Gastroesophageal sphincter (tissue), 4 donors: ENCODE results near the gene KIF21A. TPM values are rescaled to one million over a fixed set of nuclear protein-coding genes. Genes with fewer than 3 reads are reported as not detected.

Experiments
- ATAC-seq: fragments of 150-250 bp; one replicate; pipeline ENCODE4 v1.9.1; 2016; ENCODE audit warnings: mild to moderate bottlenecking, moderate library complexity
- H3K27ac ChIP-seq, 4 donors: fragments of 200-600 bp; sonication (generic) in 3 of 4; 1 replicate in 3 of 4; 2 replicates in 1 of 4; pipeline ENCODE4 v1.5.1; 2016 to 2019
- H3K27me3 ChIP-seq: fragments of 200-600 bp; sonication (generic); one replicate; pipeline ENCODE4 v1.5.1; 2019
- H3K36me3 ChIP-seq, 2 donors: fragments of 200-600 bp; sonication (generic); one replicate each; pipeline ENCODE4 v1.5.1; 2019; ENCODE audit warnings: control low read depth in 1 of 2
- H3K4me1 ChIP-seq, 3 donors: fragments of 200-600 bp; sonication (generic); 1 replicate in 2 of 3; 2 replicates in 1 of 3; pipeline ENCODE4 v1.5.1; 2016 to 2019; ENCODE audit warnings: control low read depth in 2 of 3
- H3K4me3 ChIP-seq, 2 donors: fragments of 200-600 bp; sonication (generic); one replicate each; pipeline ENCODE4 v1.5.1; 2019; ENCODE audit warnings: mild to moderate bottlenecking in 1 of 2, moderate library complexity in 1 of 2
- H3K9me3 ChIP-seq, 3 donors: fragments of 200-600 bp; sonication (generic); one replicate each; pipeline ENCODE4 v1.5.1; 2017 to 2019; ENCODE audit warnings: control low read depth in 2 of 3
- CTCF ChIP-seq, 4 experiments: fragments of 200-600 bp in 2 of 4; fragments of 450-650 bp in 2 of 4; sonication (generic) in 1 of 4; IDR thresholded peaks; one replicate each; pipeline ENCODE4 v1.5.1; 2017 to 2019; ENCODE audit warnings: antibody characterized with exemption in 4 of 4, mild to moderate bottlenecking in 2 of 4, moderate library complexity in 2 of 4
- EP300 ChIP-seq: sonication (generic); formaldehyde crosslinking; IDR thresholded peaks from one replicate; pipeline ENCODE4 v1.6.1; 2017; ENCODE audit warnings: antibody characterized with exemption, mild to moderate bottlenecking
- POLR2A ChIP-seq, 2 donors: fragments of 450-650 bp; IDR thresholded peaks; one replicate each; pipeline ENCODE4 v1.6.1; 2017; ENCODE audit warnings: antibody characterized with exemption in 2 of 2, mild to moderate bottlenecking in 2 of 2, moderate library complexity in 1 of 2
- POLR2AphosphoS5 ChIP-seq: sonication (generic); formaldehyde crosslinking; IDR thresholded peaks from one replicate; pipeline ENCODE4 v1.6.1; 2017; ENCODE audit warnings: antibody characterized with exemption
- WGBS, 2 donors: methylation state at CpG; one replicate each; pipeline ENCODE4 v1.1.5; 2018; ENCODE audit warnings: low coverage in 1 of 2; 5-methylcytosine and 5-hydroxymethylcytosine counted together
- total RNA-seq, 4 donors: library from RNA; depleted of rRNA; stranded (reverse); fragments of >200 nt; gene quantifications; one replicate each; pipeline ENCODE4 v1.1.0, GENCODE V29; 2016

The KIF21A gene
- total RNA-seq, 4 donors from 2014 or later, result 6.7 to 27.2 (median 10.9) TPM

- peaks cover 0 to 29% of the 10 kb centered on the region in 2 donors for H3K36me3 ChIP-seq
- H3K9me3 ChIP-seq, result no peaks in the 10 kb centered on the region
- H3K27me3 ChIP-seq, result no peaks in the 10 kb centered on the region
- 93 to 98% methylated on average over 2 to 3 of the region's 3 CpGs for WGBS, 2 donors
- no peak overlapping the region for H3K4me3 ChIP-seq
- TF ChIP-seq EP300 (no peak), POLR2A (IDR thresholded peaks at IDR 0.05) (no peak), POLR2AphosphoS5 (no peak), CTCF (IDR thresholded peaks at IDR 0.05) (no peak)
- no peak overlapping the region for H3K27ac ChIP-seq
- no peak for ATAC-seq
- H3K4me1 ChIP-seq, result no peaks in the 10 kb centered on the region
Observed at GRCh38 chr12:39357041-39357440, 85.9 kb downstream of the KIF21A start.

DNA sequence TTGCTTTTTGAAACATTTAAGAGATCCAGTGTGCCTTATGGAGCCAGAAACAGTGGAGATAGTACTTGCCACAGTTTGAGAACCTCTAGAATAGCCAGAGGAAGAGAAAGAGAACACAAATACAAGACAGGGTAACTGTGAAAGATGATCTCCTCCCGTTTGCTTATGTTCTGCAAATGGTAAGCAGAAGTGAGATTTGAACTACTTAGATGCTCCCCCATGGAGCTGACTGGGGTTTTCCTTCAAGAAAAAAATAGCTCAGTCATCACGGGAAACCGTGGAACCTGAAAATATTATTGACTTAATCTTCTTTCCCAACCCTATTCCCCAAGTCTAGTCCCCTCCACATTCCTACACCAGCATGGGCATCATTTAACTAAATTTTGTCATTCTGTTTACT is 87.1 kb downstream of the KIF21A start:
- no peak overlapping the region for H3K27ac ChIP-seq
- H3K27me3 ChIP-seq, result no peaks in the 10 kb centered on the region
- TF ChIP-seq EP300 (no peak), POLR2AphosphoS5 (no peak), POLR2A (IDR thresholded peaks at IDR 0.05) (no peak), CTCF (IDR thresholded peaks at IDR 0.05) (no peak)
- no peak overlapping the region for H3K4me3 ChIP-seq
- H3K4me1 ChIP-seq, result no peaks in the 10 kb centered on the region
- peaks cover 0 to 23% of the 10 kb centered on the region in 2 donors for H3K36me3 ChIP-seq
- H3K9me3 ChIP-seq, result no peaks in the 10 kb centered on the region
- 79 to 83% methylated on average over 3 of the region's 3 CpGs for WGBS, 2 donors
- no peak for ATAC-seq

GRCh38 chr12:39354955-39355354 is 88.0 kb downstream of the KIF21A start:
- no peak for ATAC-seq
- H3K36me3 ChIP-seq, result peaks cover 0 to 23% of the 10 kb centered on the region in 2 donors

GRCh38 chr12:39352471-39353017 is 90.4 kb downstream of the KIF21A start:
- no peaks in the 10 kb centered on the region for H3K4me1 ChIP-seq
- no peak for ATAC-seq
- no peak overlapping the region for H3K27ac ChIP-seq
- peaks cover 0 to 20% of the 10 kb centered on the region in 2 donors for H3K36me3 ChIP-seq
- no peaks in the 10 kb centered on the region for H3K27me3 ChIP-seq
- TF ChIP-seq POLR2AphosphoS5 (no peak), EP300 (no peak), CTCF (IDR thresholded peaks at IDR 0.05) (no peak), POLR2A (IDR thresholded peaks at IDR 0.05) (no peak)
- WGBS, 2 donors, result 72 to 94% methylated on average over 2 to 3 of the region's 3 CpGs
- H3K4me3 ChIP-seq, result no peak overlapping the region
- H3K9me3 ChIP-seq, result no peaks in the 10 kb centered on the region

More at GRCh38 chr12:39354955-39355354, 88.0 kb downstream of the KIF21A start:
- Histone ChIP-seq H3K4me3 (no peak overlapping the region), H3K27me3 (no peaks in the 10 kb centered on the region), H3K9me3 (no peaks in the 10 kb centered on the region), H3K4me1 (no peaks in the 10 kb centered on the region), H3K27ac (no peak overlapping the region)
- TF ChIP-seq EP300 (no peak), CTCF (IDR thresholded peaks at IDR 0.05) (no peak), POLR2AphosphoS5 (no peak), POLR2A (IDR thresholded peaks at IDR 0.05) (no peak)

DNA sequence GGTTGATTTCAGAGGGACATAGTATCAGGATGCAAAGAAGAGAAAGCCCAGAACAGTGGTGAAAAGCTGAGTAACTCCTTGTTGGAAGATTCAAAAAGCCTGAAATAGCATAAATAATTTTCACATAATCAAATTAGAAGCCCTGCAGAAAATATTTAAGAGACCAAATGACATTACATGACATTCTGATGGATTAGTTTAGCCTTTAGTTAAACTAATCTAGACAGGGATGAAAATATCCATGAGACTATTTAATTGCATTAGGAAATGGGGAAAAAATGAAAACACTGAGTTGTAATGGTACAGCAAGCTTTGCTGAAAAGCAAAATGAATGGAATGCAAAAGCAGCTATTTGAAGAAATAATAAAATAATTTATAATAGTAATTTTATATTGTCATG is 91.8 kb downstream of the KIF21A start:
- no peaks in the 10 kb centered on the region for H3K27me3 ChIP-seq
- H3K36me3 ChIP-seq, result peaks cover 0 to 6% of the 10 kb centered on the region in 2 donors
- H3K4me3 ChIP-seq, result no peak overlapping the region
- H3K27ac ChIP-seq, result no peak overlapping the region
- ATAC-seq, result no peak
- no peaks in the 10 kb centered on the region for H3K9me3 ChIP-seq
- TF ChIP-seq EP300 (no peak), CTCF (IDR thresholded peaks at IDR 0.05) (no peak), POLR2A (IDR thresholded peaks at IDR 0.05) (no peak), POLR2AphosphoS5 (no peak)
- H3K4me1 ChIP-seq, result no peaks in the 10 kb centered on the region
